Neuronal stem cell (in vitro differentiated cells): ENCODE measurements around the gene GPA33.
A peak's percentile ranks its signal among the peaks of the same experiment; 100 is the strongest.

Experiments
- DNase-seq: peaks from one replicate; pipeline ENCODE4 v3.0.0-alpha.2; 2013; ENCODE audit warnings: low spot score
- H2AFZ ChIP-seq: one replicate; pipeline ENCODE4 v1.6.1; 2013; ENCODE audit warnings: mild to moderate bottlenecking, low read length, inconsistent platforms
- H2AK5ac ChIP-seq: 2 replicates; pipeline ENCODE4 v1.6.1; 2013; ENCODE audit warnings: low read depth, mild to moderate bottlenecking, inconsistent platforms, low read length, moderate library complexity, mixed read lengths
- H2BK120ac ChIP-seq: 2 replicates; pipeline ENCODE4 v1.6.1; 2013; ENCODE audit warnings: low read depth, mild to moderate bottlenecking, inconsistent platforms, low read length, moderate library complexity, mixed read lengths
- H2BK12ac ChIP-seq: one replicate; pipeline ENCODE4 v1.6.1; 2013; ENCODE audit warnings: low read length, inconsistent platforms
- H2BK15ac ChIP-seq: 2 replicates; pipeline ENCODE4 v1.6.1; 2013; ENCODE audit warnings: mild to moderate bottlenecking, low read length, inconsistent platforms, mixed read lengths
- H2BK5ac ChIP-seq: one replicate; pipeline ENCODE4 v1.6.1; 2013; ENCODE audit warnings: inconsistent platforms, mild to moderate bottlenecking, low read length, moderate library complexity
- H3K14ac ChIP-seq: one replicate; pipeline ENCODE4 v1.6.1; 2013; ENCODE audit warnings: low read length, inconsistent platforms
- H3K18ac ChIP-seq: 2 replicates; pipeline ENCODE4 v1.6.1; 2013; ENCODE audit warnings: low read length, inconsistent platforms
- H3K23ac ChIP-seq: 2 replicates; pipeline ENCODE4 v1.6.1; 2013; ENCODE audit warnings: low read depth, mild to moderate bottlenecking, mixed read lengths, low read length, inconsistent platforms; ENCODE audit not compliant: poor library complexity
- H3K27ac ChIP-seq: replicated peaks from 3 replicates; pipeline ENCODE4 v1.5.1; 2013; ENCODE audit warnings: low read length, inconsistent platforms
- H3K27me3 ChIP-seq, 3 experiments: 2 replicates each; pipeline ENCODE4 v1.6.1; 2013; ENCODE audit warnings: low read length in 3 of 3, mild to moderate bottlenecking in 2 of 3, inconsistent platforms in 1 of 3, low read depth in 1 of 3, mixed read lengths in 1 of 3, moderate library complexity in 1 of 3; ENCODE audit not compliant: control insufficient read depth in 3 of 3, insufficient read depth in 3 of 3
- H3K36me3 ChIP-seq, 2 donors: replicated peaks in 1 of 2; 2 replicates each; pipeline ENCODE4 v1.6.1; 2013; ENCODE audit warnings: low read length in 2 of 2; ENCODE audit not compliant: control insufficient read depth in 2 of 2, insufficient read depth in 2 of 2
- H3K4ac ChIP-seq: 2 replicates; pipeline ENCODE4 v1.6.1; 2013; ENCODE audit warnings: inconsistent platforms, mild to moderate bottlenecking, low read length, moderate library complexity
- H3K4me1 ChIP-seq, 2 donors: 1 replicate in 1 of 2; 2 replicates in 1 of 2; pipeline ENCODE4 v1.6.1; 2013; ENCODE audit warnings: low read length in 2 of 2, low read depth in 1 of 2; ENCODE audit not compliant: control insufficient read depth in 2 of 2, insufficient read depth in 1 of 2
- H3K4me2 ChIP-seq: one replicate; pipeline ENCODE4 v1.6.1; 2013; ENCODE audit warnings: mild to moderate bottlenecking, low read length, inconsistent platforms; ENCODE audit not compliant: insufficient read depth, poor library complexity, severe bottlenecking
- H3K4me3 ChIP-seq, 2 donors: 2 replicates each; pipeline ENCODE4 v1.5.1; 2013; ENCODE audit warnings: low read length in 2 of 2, mild to moderate bottlenecking in 2 of 2, inconsistent platforms in 1 of 2, moderate library complexity in 1 of 2
- H3K79me1 ChIP-seq: one replicate; pipeline ENCODE4 v1.6.1; 2013; ENCODE audit warnings: low read depth, mild to moderate bottlenecking, inconsistent platforms, low read length, moderate library complexity
- H3K9ac ChIP-seq: one replicate; pipeline ENCODE4 v1.6.1; 2013; ENCODE audit warnings: mild to moderate bottlenecking, low read depth, low read length, inconsistent platforms; ENCODE audit not compliant: poor library complexity
- H3K9me3 ChIP-seq, 2 donors: replicated peaks in 1 of 2; 2 replicates each; pipeline versions ENCODE3 to v1.6.1; 2013; ENCODE audit warnings: low read length in 2 of 2, mild to moderate bottlenecking in 2 of 2, inconsistent platforms in 1 of 2, low read depth in 1 of 2, mixed read lengths in 1 of 2, moderate library complexity in 1 of 2; ENCODE audit not compliant: control insufficient read depth in 2 of 2, insufficient read depth in 1 of 2
- H4K8ac ChIP-seq: one replicate; pipeline ENCODE4 v1.6.1; 2013; ENCODE audit warnings: low read depth, mild to moderate bottlenecking, inconsistent platforms, low read length, moderate library complexity
- H4K91ac ChIP-seq: one replicate; pipeline ENCODE4 v1.6.1; 2013; ENCODE audit warnings: low read length, low read depth, mild to moderate bottlenecking, inconsistent platforms; ENCODE audit not compliant: poor library complexity
- WGBS, 2 donors: extraction: QIAGEN DNeasy Blood & Tissue Kit; methylation state at CpG; one replicate each; pipeline ENCODE4 v1.1.7; 2013; ENCODE audit warnings: missing lambda C conversion rate in 2 of 2, mixed read lengths in 1 of 2; ENCODE audit not compliant: insufficient read length in 2 of 2, insufficient replicate concordance in 1 of 2; ENCODE audit errors: extremely low coverage in 2 of 2; 5-methylcytosine and 5-hydroxymethylcytosine counted together

Gene GPA33

GRCh38 chr1:167137332-167137781 lies 47.2 kb upstream of the GPA33 start:
- H3K4me3 ChIP-seq: peak overlapping the region in 1 of 2 donors; percentile 13
- H3K36me3 ChIP-seq: no peaks in the 10 kb centered on the region
- no peak overlapping the region for H4K91ac ChIP-seq
- H3K4ac ChIP-seq: no peak overlapping the region
- H3K9me3 ChIP-seq: peaks cover 0 to 2% of the 10 kb centered on the region in 2 donors
- no peak overlapping the region for H2AK5ac ChIP-seq
- H4K8ac ChIP-seq: no peak overlapping the region
- no peak overlapping the region for H2BK12ac ChIP-seq
- no peak for DNase-seq
- peak overlapping the region; percentile 65 for H2AFZ ChIP-seq
- H3K23ac ChIP-seq: no peak overlapping the region
- H3K18ac ChIP-seq: no peak overlapping the region
- H2BK120ac ChIP-seq: no peak overlapping the region
- H3K14ac ChIP-seq: no peak overlapping the region
- H2BK5ac ChIP-seq: no peak overlapping the region
- no peak overlapping the region for H3K4me2 ChIP-seq
- H2BK15ac ChIP-seq: no peak overlapping the region
- peak overlapping the region; percentile 45 for H3K27ac ChIP-seq
- H3K79me1 ChIP-seq: no peaks in the 10 kb centered on the region
- WGBS, 2 donors: no CpG with 5 or more reads among the region's 6 CpGs
- H3K4me1 ChIP-seq: peaks cover 23 to 30% of the 10 kb centered on the region in 2 donors
- no peak overlapping the region for H3K9ac ChIP-seq
- H3K27me3 ChIP-seq: no peaks in the 10 kb centered on the region

GRCh38 chr1:167136806-167137205 lies 46.6 kb upstream of the GPA33 start:
- Histone ChIP-seq H3K27me3 (no peaks in the 10 kb centered on the region), H3K4me1 (peaks cover 24 to 30% of the 10 kb centered on the region in 2 donors), H3K23ac (no peak overlapping the region), H4K8ac (no peak overlapping the region), H4K91ac (no peak overlapping the region), H3K9ac (no peak overlapping the region), H3K4ac (no peak overlapping the region), H2AK5ac (no peak overlapping the region), H3K79me1 (no peaks in the 10 kb centered on the region), H3K36me3 (no peaks in the 10 kb centered on the region), H3K4me2 (no peak overlapping the region), H2BK5ac (no peak overlapping the region), H2BK12ac (no peak overlapping the region), H3K9me3 (peaks cover 0 to under 1% of the 10 kb centered on the region in 2 donors), H2BK120ac (no peak overlapping the region), H3K14ac (no peak overlapping the region), H2BK15ac (no peak overlapping the region), H3K18ac (no peak overlapping the region), H3K4me3 (peak overlapping the region in 1 of 2 donors; percentile 13), H3K27ac (peak overlapping the region; percentile 62), H2AFZ (peak overlapping the region; percentile 65)
- no peak for DNase-seq
- WGBS, 2 donors: no CpG with 5 or more reads among the region's 2 CpGs

- Histone ChIP-seq H3K23ac (no peak overlapping the region), H2BK120ac (no peak overlapping the region), H2AK5ac (no peak overlapping the region), H3K4me1 (peaks cover 26 to 30% of the 10 kb centered on the region in 2 donors), H2BK15ac (no peak overlapping the region), H3K27ac (peak overlapping the region; percentile 62), H3K4me2 (no peak overlapping the region), H2BK5ac (no peak overlapping the region), H3K4me3 (no peak overlapping the region), H2BK12ac (no peak overlapping the region), H3K9ac (no peak overlapping the region), H3K27me3 (no peaks in the 10 kb centered on the region), H2AFZ (peak overlapping the region; percentile 65), H3K4ac (no peak overlapping the region), H3K9me3 (no peaks in the 10 kb centered on the region), H4K8ac (no peak overlapping the region), H3K18ac (no peak overlapping the region), H4K91ac (no peak overlapping the region), H3K79me1 (no peaks in the 10 kb centered on the region), H3K36me3 (no peaks in the 10 kb centered on the region), H3K14ac (no peak overlapping the region)
- DNase-seq: no peak
- no CpG with 5 or more reads among the region's 2 CpGs for WGBS, 2 donors
Measured at GRCh38 chr1:167136191-167136614, 46.0 kb upstream of the GPA33 start.

- no CpG with 5 or more reads among the region's 4 CpGs for WGBS, 2 donors
- H3K23ac ChIP-seq: no peak overlapping the region
- H3K9me3 ChIP-seq: no peaks in the 10 kb centered on the region
- no peak overlapping the region for H2BK12ac ChIP-seq
- H4K8ac ChIP-seq: no peak overlapping the region
- no peak overlapping the region for H2AK5ac ChIP-seq
- H2BK5ac ChIP-seq: no peak overlapping the region
- no peaks in the 10 kb centered on the region for H3K36me3 ChIP-seq
- no peak overlapping the region for H2AFZ ChIP-seq
- H3K14ac ChIP-seq: no peak overlapping the region
- H2BK120ac ChIP-seq: no peak overlapping the region
- DNase-seq: no peak
- no peaks in the 10 kb centered on the region for H3K27me3 ChIP-seq
- no peak overlapping the region for H3K4ac ChIP-seq
- no peak overlapping the region for H2BK15ac ChIP-seq
- H3K27ac ChIP-seq: no peak overlapping the region
- peaks cover 26 to 30% of the 10 kb centered on the region in 2 donors for H3K4me1 ChIP-seq
- no peak overlapping the region for H3K18ac ChIP-seq
- H3K4me2 ChIP-seq: no peak overlapping the region
- no peak overlapping the region for H3K9ac ChIP-seq
- H3K4me3 ChIP-seq: no peak overlapping the region
- H4K91ac ChIP-seq: no peak overlapping the region
- H3K79me1 ChIP-seq: no peaks in the 10 kb centered on the region
Measured at GRCh38 chr1:167135281-167135840, 45.2 kb upstream of the GPA33 start.
